ENCODE results near the gene ZNF480.
A peak's percentile ranks its signal among the peaks of the same experiment; 100 is the strongest.

The ZNF480 gene

DNA sequence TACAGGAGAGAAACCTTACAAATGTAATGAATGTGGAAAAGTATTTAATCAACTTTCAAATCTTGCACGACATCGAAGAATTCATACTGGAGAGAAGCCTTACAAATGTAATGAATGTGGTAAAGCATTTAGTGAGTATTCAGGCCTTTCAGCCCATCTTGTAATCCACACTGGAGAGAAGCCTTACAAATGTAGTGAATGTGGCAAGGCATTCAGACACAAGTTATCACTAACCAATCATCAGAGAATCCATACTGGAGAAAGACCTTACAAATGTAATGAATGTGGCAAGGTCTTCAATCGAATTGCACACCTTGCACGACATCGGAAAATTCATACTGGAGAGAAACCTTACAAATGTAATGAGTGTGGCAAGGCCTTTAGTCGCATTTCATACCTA, 25.5 kb downstream of the ZNF480 start:
- Histone ChIP-seq H3K27ac (replicated peaks; ENCODE audit: low read length) (no peak overlapping the region), H3K9ac (ENCODE audit: low read depth, low read length, poor library complexity) (no peak overlapping the region), H3K79me1 (ENCODE audit: low read depth, low read length) (no peaks in the 10 kb centered on the region), H3K14ac (ENCODE audit: low read length) (no peak overlapping the region), H2AFZ (ENCODE audit: low read length) (no peak overlapping the region), H2BK12ac (ENCODE audit: low read length) (no peak overlapping the region), H3K4ac (ENCODE audit: low read length) (no peak overlapping the region), H3K23ac (ENCODE audit: low read depth, low read length, poor library complexity) (no peak overlapping the region), H3K27me3 (ENCODE audit: control insufficient read depth in 3 of 3, insufficient read depth in 3 of 3, low read depth in 1 of 3, low read length in 3 of 3) (no peaks in the 10 kb centered on the region), H3K4me2 (ENCODE audit: insufficient read depth, low read length, poor library complexity, severe bottlenecking) (no peak overlapping the region), H3K18ac (ENCODE audit: low read length) (no peak overlapping the region), H3K4me3 (ENCODE audit: low read length in 2 of 2) (no peak overlapping the region), H2AK5ac (ENCODE audit: low read depth, low read length) (no peak overlapping the region), H2BK15ac (ENCODE audit: low read length) (no peak overlapping the region), H2BK5ac (ENCODE audit: low read length) (no peak overlapping the region), H4K91ac (ENCODE audit: low read depth, low read length, poor library complexity) (no peak overlapping the region), H3K36me3 (replicated peaks in 1 of 2; ENCODE audit: control insufficient read depth in 2 of 2, insufficient read depth in 2 of 2, low read length in 2 of 2) (peaks cover 32 to 82% of the 10 kb centered on the region in 2 donors), H2BK120ac (ENCODE audit: low read depth, low read length) (no peak overlapping the region), H3K4me1 (ENCODE audit: control insufficient read depth in 2 of 2, insufficient read depth in 1 of 2, low read depth in 1 of 2, low read length in 2 of 2) (no peaks in the 10 kb centered on the region), H4K8ac (ENCODE audit: low read depth, low read length) (no peak overlapping the region), H3K9me3 (replicated peaks in 1 of 2; ENCODE audit: control insufficient read depth in 2 of 2, insufficient read depth in 1 of 2, low read depth in 1 of 2, low read length in 2 of 2) (peaks cover 47 to 93% of the 10 kb centered on the region in 2 donors)
- DNase-seq (ENCODE audit: low spot score) = no peak
- WGBS, 2 donors (ENCODE audit: extremely low coverage in 2 of 2, insufficient read length in 2 of 2, insufficient replicate concordance in 1 of 2) = no CpG with 5 or more reads among the region's 6 CpGs

DNA sequence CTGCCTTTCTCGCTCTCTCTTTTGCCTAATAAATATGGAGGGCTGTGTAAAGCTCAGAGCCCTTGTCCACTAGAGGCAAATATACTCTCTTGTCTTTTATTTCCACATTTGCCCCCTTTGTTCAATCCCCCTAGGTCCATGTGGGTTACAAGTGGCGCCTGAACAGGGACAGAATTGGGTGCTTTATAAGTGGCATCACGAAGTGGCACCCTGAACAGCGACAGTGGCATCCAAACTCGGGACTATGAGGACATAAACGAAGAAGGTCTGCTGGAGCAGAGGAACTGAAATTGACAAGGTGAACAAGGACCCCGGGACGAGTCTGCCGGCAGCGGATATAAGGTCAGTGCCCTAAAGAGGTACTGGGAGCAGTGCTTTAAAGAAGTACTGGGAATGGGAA, 34.8 kb downstream of the ZNF480 start:
- H4K91ac ChIP-seq (ENCODE audit: low read depth, low read length, poor library complexity) = no peak overlapping the region
- H3K4me1 ChIP-seq (ENCODE audit: control insufficient read depth in 2 of 2, insufficient read depth in 1 of 2, low read depth in 1 of 2, low read length in 2 of 2) = no peaks in the 10 kb centered on the region
- no peak overlapping the region for H2BK12ac ChIP-seq (ENCODE audit: low read length)
- no peak overlapping the region for H3K23ac ChIP-seq (ENCODE audit: low read depth, low read length, poor library complexity)
- peaks cover 1% of the 10 kb centered on the region for H3K79me1 ChIP-seq (ENCODE audit: low read depth, low read length)
- no peak overlapping the region for H2AK5ac ChIP-seq (ENCODE audit: low read depth, low read length)
- H3K9ac ChIP-seq (ENCODE audit: low read depth, low read length, poor library complexity) = no peak overlapping the region
- H3K14ac ChIP-seq (ENCODE audit: low read length) = no peak overlapping the region
- no peak overlapping the region for H3K18ac ChIP-seq (ENCODE audit: low read length)
- H3K9me3 ChIP-seq (replicated peaks in 1 of 2; ENCODE audit: control insufficient read depth in 2 of 2, insufficient read depth in 1 of 2, low read depth in 1 of 2, low read length in 2 of 2) = peaks cover 28 to 42% of the 10 kb centered on the region in 2 donors
- no peak for DNase-seq (ENCODE audit: low spot score)
- no peak overlapping the region for H3K27ac ChIP-seq (replicated peaks; ENCODE audit: low read length)
- H3K36me3 ChIP-seq (replicated peaks in 1 of 2; ENCODE audit: control insufficient read depth in 2 of 2, insufficient read depth in 2 of 2, low read length in 2 of 2) = no peaks in the 10 kb centered on the region
- no peak overlapping the region for H2BK15ac ChIP-seq (ENCODE audit: low read length)
- no peak overlapping the region for H2BK120ac ChIP-seq (ENCODE audit: low read depth, low read length)
- no peak overlapping the region for H2AFZ ChIP-seq (ENCODE audit: low read length)
- WGBS, 2 donors (ENCODE audit: extremely low coverage in 2 of 2, insufficient read length in 2 of 2, insufficient replicate concordance in 1 of 2) = no CpG with 5 or more reads among the region's 10 CpGs
- no peak overlapping the region for H3K4me3 ChIP-seq (ENCODE audit: low read length in 2 of 2)
- H3K4ac ChIP-seq (ENCODE audit: low read length) = no peak overlapping the region
- no peaks in the 10 kb centered on the region for H3K27me3 ChIP-seq (ENCODE audit: control insufficient read depth in 3 of 3, insufficient read depth in 3 of 3, low read depth in 1 of 3, low read length in 3 of 3)
- no peak overlapping the region for H3K4me2 ChIP-seq (ENCODE audit: insufficient read depth, low read length, poor library complexity, severe bottlenecking)
- H4K8ac ChIP-seq (ENCODE audit: low read depth, low read length) = no peak overlapping the region
- no peak overlapping the region for H2BK5ac ChIP-seq (ENCODE audit: low read length)

GRCh38 chr19:52335768-52336116, 38.8 kb downstream of the ZNF480 start:
- Histone ChIP-seq H2BK120ac (ENCODE audit: low read depth, low read length) (no peak overlapping the region), H3K14ac (ENCODE audit: low read length) (no peak overlapping the region), H3K27me3 (ENCODE audit: control insufficient read depth in 3 of 3, insufficient read depth in 3 of 3, low read depth in 1 of 3, low read length in 3 of 3) (no peaks in the 10 kb centered on the region), H2AK5ac (ENCODE audit: low read depth, low read length) (no peak overlapping the region), H3K4me1 (ENCODE audit: control insufficient read depth in 2 of 2, insufficient read depth in 1 of 2, low read depth in 1 of 2, low read length in 2 of 2) (peaks cover 1 to 4% of the 10 kb centered on the region in 2 donors), H4K8ac (ENCODE audit: low read depth, low read length) (no peak overlapping the region), H3K9ac (ENCODE audit: low read depth, low read length, poor library complexity) (no peak overlapping the region), H3K4me2 (ENCODE audit: insufficient read depth, low read length, poor library complexity, severe bottlenecking) (peak overlapping the region; percentile 74), H2AFZ (ENCODE audit: low read length) (peak overlapping the region; percentile 89), H3K79me1 (ENCODE audit: low read depth, low read length) (peaks cover 1% of the 10 kb centered on the region), H3K27ac (replicated peaks; ENCODE audit: low read length) (no peak overlapping the region), H3K4ac (ENCODE audit: low read length) (no peak overlapping the region), H2BK5ac (ENCODE audit: low read length) (no peak overlapping the region), H3K18ac (ENCODE audit: low read length) (peak overlapping the region; percentile 55), H3K9me3 (replicated peaks in 1 of 2; ENCODE audit: control insufficient read depth in 2 of 2, insufficient read depth in 1 of 2, low read depth in 1 of 2, low read length in 2 of 2) (peaks cover 17 to 44% of the 10 kb centered on the region in 2 donors), H4K91ac (ENCODE audit: low read depth, low read length, poor library complexity) (no peak overlapping the region), H3K36me3 (replicated peaks in 1 of 2; ENCODE audit: control insufficient read depth in 2 of 2, insufficient read depth in 2 of 2, low read length in 2 of 2) (peaks cover 4 to 23% of the 10 kb centered on the region in 2 donors), H2BK15ac (ENCODE audit: low read length) (no peak overlapping the region), H3K23ac (ENCODE audit: low read depth, low read length, poor library complexity) (no peak overlapping the region), H3K4me3 (ENCODE audit: low read length in 2 of 2) (peak overlapping the region; percentile 69 to 97), H2BK12ac (ENCODE audit: low read length) (no peak overlapping the region)
- no CpG with 5 or more reads among the region's 9 CpGs for WGBS, 2 donors (ENCODE audit: extremely low coverage in 2 of 2, insufficient read length in 2 of 2, insufficient replicate concordance in 1 of 2)
- DNase-seq (ENCODE audit: low spot score) = no peak

GRCh38 chr19:52336117-52336790, 39.3 kb downstream of the ZNF480 start, which contains the start of gene ZNF610:
Gene ZNF610, plus strand, starts transcription at chr19:52336243. Its CDS starts 12,930 bp downstream, at chr19:52349173.
- H2AFZ ChIP-seq (ENCODE audit: low read length) = peak within 1 kb of the TSS; percentile 89
- peak within 1 kb of the TSS; percentile 6 for H2AK5ac ChIP-seq (ENCODE audit: low read depth, low read length)
- WGBS, 2 donors (ENCODE audit: extremely low coverage in 2 of 2, insufficient read length in 2 of 2, insufficient replicate concordance in 1 of 2) = no CpG with 5 or more reads among the region's 55 CpGs
- no peak within 1 kb of the TSS for H2BK15ac ChIP-seq (ENCODE audit: low read length)
- H3K9me3 ChIP-seq (replicated peaks in 1 of 2; ENCODE audit: control insufficient read depth in 2 of 2, insufficient read depth in 1 of 2, low read depth in 1 of 2, low read length in 2 of 2) = peaks cover 13 to 43% of the 10 kb centered on the region in 2 donors
- H2BK5ac ChIP-seq (ENCODE audit: low read length) = no peak within 1 kb of the TSS
- peak within 1 kb of the TSS; percentile 68 for H3K18ac ChIP-seq (ENCODE audit: low read length)
- H3K36me3 ChIP-seq (replicated peaks in 1 of 2; ENCODE audit: control insufficient read depth in 2 of 2, insufficient read depth in 2 of 2, low read length in 2 of 2) = peaks cover 4 to 26% of the 10 kb centered on the region in 2 donors
- H3K14ac ChIP-seq (ENCODE audit: low read length) = no peak within 1 kb of the TSS
- no peak within 1 kb of the TSS for H2BK12ac ChIP-seq (ENCODE audit: low read length)
- H3K27ac ChIP-seq (replicated peaks; ENCODE audit: low read length) = peak within 1 kb of the TSS; percentile 50
- H3K27me3 ChIP-seq (ENCODE audit: control insufficient read depth in 3 of 3, insufficient read depth in 3 of 3, low read depth in 1 of 3, low read length in 3 of 3) = no peaks in the 10 kb centered on the region
- peaks cover 1 to 4% of the 10 kb centered on the region in 2 donors for H3K4me1 ChIP-seq (ENCODE audit: control insufficient read depth in 2 of 2, insufficient read depth in 1 of 2, low read depth in 1 of 2, low read length in 2 of 2)
- peak within 1 kb of the TSS; percentile 69 for H3K23ac ChIP-seq (ENCODE audit: low read depth, low read length, poor library complexity)
- H4K91ac ChIP-seq (ENCODE audit: low read depth, low read length, poor library complexity) = no peak within 1 kb of the TSS
- H3K4me3 ChIP-seq (ENCODE audit: low read length in 2 of 2) = peak within 1 kb of the TSS; percentile 69 to 97
- peak within 1 kb of the TSS; percentile 74 for H3K4me2 ChIP-seq (ENCODE audit: insufficient read depth, low read length, poor library complexity, severe bottlenecking)
- no peak within 1 kb of the TSS for H4K8ac ChIP-seq (ENCODE audit: low read depth, low read length)
- peak; percentile 66 for DNase-seq (ENCODE audit: low spot score)
- no peak within 1 kb of the TSS for H3K4ac ChIP-seq (ENCODE audit: low read length)
- peaks cover 1% of the 10 kb centered on the region for H3K79me1 ChIP-seq (ENCODE audit: low read depth, low read length)
- peak within 1 kb of the TSS; percentile 70 for H3K9ac ChIP-seq (ENCODE audit: low read depth, low read length, poor library complexity)
- H2BK120ac ChIP-seq (ENCODE audit: low read depth, low read length) = no peak within 1 kb of the TSS
